HG03460 (cell line): Measurements from ENCODE around the gene CHD5.

Experiments
- ATAC-seq: cut with Tn5 transposase; IDR thresholded peaks from one replicate; pipeline ENCODE4 v1.9.1; 2021; ENCODE audit not compliant: unreplicated experiment

CHD5 gene

GRCh38 chr1:6117064-6117463 is 63.1 kb downstream of the CHD5 start:
- no peak for ATAC-seq

- ATAC-seq = no peak
Observed at GRCh38 chr1:6116137-6116536, 64.0 kb downstream of the CHD5 start.

GRCh38 chr1:6113745-6114144 is 66.4 kb downstream of the CHD5 start:
- ATAC-seq = no peak

- ATAC-seq = no peak
Observed at GRCh38 chr1:6113116-6113515, 67.0 kb downstream of the CHD5 start.

- ATAC-seq = no peak
Observed at GRCh38 chr1:6112690-6113005, 67.5 kb downstream of the CHD5 start.

- ATAC-seq = no peak
Observed at GRCh38 chr1:6111991-6112689, 68.0 kb downstream of the CHD5 start.

- ATAC-seq = no peak
Observed at GRCh38 chr1:6111571-6111970, 68.5 kb downstream of the CHD5 start.

- ATAC-seq = no peak
Observed at GRCh38 chr1:6110326-6110725, 69.8 kb downstream of the CHD5 start.

- no peak for ATAC-seq
Observed at GRCh38 chr1:6109688-6110087, 70.4 kb downstream of the CHD5 start.

- no peak for ATAC-seq
Observed at GRCh38 chr1:6108937-6109614, 71.0 kb downstream of the CHD5 start.

GRCh38 chr1:6108476-6108875 is 71.6 kb downstream of the CHD5 start:
- no peak for ATAC-seq

GRCh38 chr1:6107409-6108356 is 72.4 kb downstream of the CHD5 start:
- ATAC-seq = no peak

GRCh38 chr1:6106977-6107376 is 73.1 kb downstream of the CHD5 start:
- no peak for ATAC-seq

GRCh38 chr1:6106321-6106731 is 73.8 kb downstream of the CHD5 start:
- ATAC-seq = no peak

GRCh38 chr1:6105763-6106162 is 74.4 kb downstream of the CHD5 start:
- ATAC-seq = no peak

GRCh38 chr1:6105218-6105679 is 74.9 kb downstream of the CHD5 start:
- no peak for ATAC-seq

- ATAC-seq = no peak
Observed at GRCh38 chr1:6104631-6105030, 75.5 kb downstream of the CHD5 start.

GRCh38 chr1:6103854-6104530 is 76.1 kb downstream of the CHD5 start:
- no peak for ATAC-seq

GRCh38 chr1:6103111-6103853 is 76.8 kb downstream of the CHD5 start:
- ATAC-seq = no peak

- no peak for ATAC-seq
Observed at GRCh38 chr1:6102532-6102845, 77.6 kb downstream of the CHD5 start.
